Mesendoderm (in vitro differentiated cells): ENCODE data around the gene E2F7.
"Not testable (repeated sequence)": the region's sequence is repeated elsewhere in the genome, so short reads cannot be mapped to it uniquely, and the experiment has no call there.

Source experiments
- DNase-seq: peaks from one replicate; pipeline ENCODE4 v3.0.0; 2013
- H2AK5ac ChIP-seq: 2 replicates; pipeline ENCODE4 v1.6.1; 2013; ENCODE audit warnings: low read length, inconsistent platforms
- H2BK120ac ChIP-seq: 2 replicates; pipeline ENCODE4 v1.6.1; 2013; ENCODE audit warnings: low read depth, mild to moderate bottlenecking, low read length, moderate library complexity, mixed read lengths
- H2BK15ac ChIP-seq: replicated peaks from 2 replicates; pipeline ENCODE4 v1.6.1; 2013; ENCODE audit warnings: low read depth, mild to moderate bottlenecking, moderate library complexity
- H2BK5ac ChIP-seq: 2 replicates; pipeline ENCODE4 v1.6.1; 2013; ENCODE audit warnings: low read length, inconsistent platforms
- H3K18ac ChIP-seq: 2 replicates; pipeline ENCODE4 v1.6.1; 2013; ENCODE audit warnings: mild to moderate bottlenecking, low read length, mixed read lengths
- H3K23ac ChIP-seq: one replicate; pipeline ENCODE4 v1.6.1; 2013; ENCODE audit warnings: low read length
- H3K27ac ChIP-seq: 2 replicates; pipeline ENCODE4 v1.5.1; 2013; ENCODE audit warnings: low read depth, mild to moderate bottlenecking, inconsistent platforms, low read length, moderate library complexity
- H3K27me3 ChIP-seq: 2 replicates; pipeline ENCODE4 v1.6.1; 2013; ENCODE audit warnings: low read length, control low read depth, mild to moderate bottlenecking, inconsistent platforms; ENCODE audit not compliant: insufficient read depth, poor library complexity
- H3K36me3 ChIP-seq: 2 replicates; pipeline ENCODE4 v1.6.1; 2013; ENCODE audit warnings: low read length, inconsistent platforms; ENCODE audit not compliant: control insufficient read depth, insufficient read depth
- H3K4ac ChIP-seq: one replicate; pipeline ENCODE4 v1.6.1; 2013; ENCODE audit warnings: low read depth, mild to moderate bottlenecking, low read length, moderate library complexity
- H3K4me1 ChIP-seq: 2 replicates; pipeline ENCODE4 v1.6.1; 2013; ENCODE audit warnings: low read depth, low read length, inconsistent platforms; ENCODE audit not compliant: control insufficient read depth
- H3K4me2 ChIP-seq: 2 replicates; pipeline ENCODE4 v1.6.1; 2013; ENCODE audit warnings: low read length
- H3K4me3 ChIP-seq: 2 replicates; pipeline ENCODE4 v1.5.1; 2013; ENCODE audit warnings: mild to moderate bottlenecking, low read length
- H3K56ac ChIP-seq: one replicate; pipeline ENCODE4 v1.6.1; 2013; ENCODE audit warnings: low read length
- H3K79me1 ChIP-seq: 2 replicates; pipeline ENCODE4 v1.6.1; 2013; ENCODE audit warnings: low read length, inconsistent platforms
- H3K79me2 ChIP-seq: 2 replicates; pipeline ENCODE4 v1.6.1; 2013; ENCODE audit warnings: mild to moderate bottlenecking, low read length; ENCODE audit not compliant: control insufficient read depth, insufficient read depth
- H3K9ac ChIP-seq: 2 replicates; pipeline ENCODE4 v1.6.1; 2013; ENCODE audit warnings: low read length, inconsistent platforms
- H4K5ac ChIP-seq: one replicate; pipeline ENCODE4 v1.6.1; 2013; ENCODE audit warnings: low read length
- H4K8ac ChIP-seq: one replicate; pipeline ENCODE4 v1.6.1; 2013; ENCODE audit warnings: low read depth, mild to moderate bottlenecking, control low read depth, low read length, moderate library complexity
- WGBS: extraction: QIAGEN DNeasy Blood & Tissue Kit; methylation state at CpG from one replicate; pipeline ENCODE4 v1.1.7; 2013; ENCODE audit warnings: low lambda C conversion rate, missing lambda C conversion rate; ENCODE audit not compliant: insufficient coverage; ENCODE audit errors: extremely low coverage; 5-methylcytosine and 5-hydroxymethylcytosine counted together

E2F7 gene

DNA sequence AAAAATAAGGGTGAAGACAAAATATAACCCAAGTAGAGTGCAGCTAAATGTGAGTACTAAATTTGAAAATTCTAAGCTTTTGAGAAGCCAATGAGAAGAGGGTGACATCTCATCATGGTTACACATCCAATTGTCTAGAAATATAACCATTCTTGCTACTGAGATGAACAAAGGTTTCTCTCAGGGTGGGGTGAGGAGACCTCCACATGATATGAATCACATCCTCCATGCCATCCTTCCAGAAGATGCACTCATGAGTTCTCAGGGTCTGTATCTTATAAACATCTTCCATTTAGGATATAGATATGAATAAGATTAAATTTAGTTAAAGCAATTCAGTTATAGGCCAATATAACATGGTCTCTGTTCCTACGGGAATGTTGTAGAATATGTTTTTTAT lies 38.9 kb upstream of the E2F7 start:
- H3K27me3 ChIP-seq, result no peaks in the 10 kb centered on the region
- WGBS, result no CpG with 5 or more reads among the region's 1 CpG
- no peak overlapping the region for H4K8ac ChIP-seq
- H2BK120ac ChIP-seq, result no peak overlapping the region
- no peak overlapping the region for H3K4ac ChIP-seq
- H2BK15ac ChIP-seq, result no peak overlapping the region
- H3K36me3 ChIP-seq, result no peaks in the 10 kb centered on the region
- H3K9ac ChIP-seq, result no peak overlapping the region
- no peaks in the 10 kb centered on the region for H3K79me1 ChIP-seq
- H3K4me3 ChIP-seq, result no peak overlapping the region
- no peak overlapping the region for H3K27ac ChIP-seq
- no peak overlapping the region for H3K18ac ChIP-seq
- H3K4me1 ChIP-seq, result no peaks in the 10 kb centered on the region
- no peaks in the 10 kb centered on the region for H3K79me2 ChIP-seq
- no peak overlapping the region for H3K56ac ChIP-seq
- DNase-seq, result no peak
- H2AK5ac ChIP-seq, result no peak overlapping the region
- H2BK5ac ChIP-seq, result no peak overlapping the region
- no peak overlapping the region for H3K4me2 ChIP-seq
- H3K23ac ChIP-seq, result no peak overlapping the region
- no peak overlapping the region for H4K5ac ChIP-seq

DNA sequence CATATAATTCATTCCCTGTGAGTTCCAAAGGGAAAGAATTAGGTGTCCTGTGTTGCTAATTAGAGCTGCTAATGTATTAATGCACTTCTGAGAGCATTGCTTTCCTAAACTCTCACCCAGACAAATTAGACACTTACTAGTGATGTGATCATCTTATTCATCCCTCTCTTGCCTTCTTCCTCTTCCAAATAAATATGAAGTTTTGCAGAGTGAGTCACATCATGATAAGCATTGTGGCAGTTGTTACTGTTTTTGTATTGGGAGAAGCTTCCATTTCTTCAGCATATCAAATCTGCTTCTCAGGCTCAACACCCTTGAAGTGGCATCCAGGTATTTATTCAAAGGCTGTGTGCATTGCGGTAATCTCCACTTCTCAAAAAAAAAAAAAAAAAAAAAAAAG lies 37.3 kb upstream of the E2F7 start:
- Histone ChIP-seq H3K4me1 (no peaks in the 10 kb centered on the region), H3K79me2 (no peaks in the 10 kb centered on the region), H3K4ac (no peak overlapping the region), H3K36me3 (no peaks in the 10 kb centered on the region), H3K27ac (no peak overlapping the region), H4K8ac (no peak overlapping the region), H2AK5ac (no peak overlapping the region), H2BK15ac (no peak overlapping the region), H3K4me2 (no peak overlapping the region), H3K79me1 (no peaks in the 10 kb centered on the region), H3K56ac (no peak overlapping the region), H3K18ac (no peak overlapping the region), H4K5ac (no peak overlapping the region), H2BK120ac (no peak overlapping the region), H3K27me3 (no peaks in the 10 kb centered on the region), H3K4me3 (no peak overlapping the region), H3K9ac (no peak overlapping the region), H3K23ac (no peak overlapping the region), H2BK5ac (no peak overlapping the region)
- no CpG with 5 or more reads among the region's 1 CpG for WGBS
- no peak for DNase-seq

- WGBS, result no CpG with 5 or more reads among the region's 2 CpGs
- no peaks in the 10 kb centered on the region for H3K27me3 ChIP-seq
- no peaks in the 10 kb centered on the region for H3K79me2 ChIP-seq
- no peak overlapping the region for H4K8ac ChIP-seq
- H3K4me2 ChIP-seq, result no peak overlapping the region
- H2BK5ac ChIP-seq, result no peak overlapping the region
- H3K9ac ChIP-seq, result no peak overlapping the region
- H4K5ac ChIP-seq, result no peak overlapping the region
- H3K79me1 ChIP-seq, result no peaks in the 10 kb centered on the region
- H3K56ac ChIP-seq, result no peak overlapping the region
- no peak overlapping the region for H3K4ac ChIP-seq
- H2BK120ac ChIP-seq, result no peak overlapping the region
- no peaks in the 10 kb centered on the region for H3K36me3 ChIP-seq
- no peaks in the 10 kb centered on the region for H3K4me1 ChIP-seq
- H2AK5ac ChIP-seq, result no peak overlapping the region
- DNase-seq, result no peak
- H3K18ac ChIP-seq, result no peak overlapping the region
- no peak overlapping the region for H3K27ac ChIP-seq
- H3K23ac ChIP-seq, result no peak overlapping the region
- H2BK15ac ChIP-seq, result no peak overlapping the region
- no peak overlapping the region for H3K4me3 ChIP-seq
These were observed 36.8 kb upstream of the E2F7 start for GRCh38 chr12:77102123-77102522.

GRCh38 chr12:77099799-77100198 lies 34.4 kb upstream of the E2F7 start:
- no peak overlapping the region for H3K18ac ChIP-seq
- H2AK5ac ChIP-seq, result no peak overlapping the region
- no peak overlapping the region for H4K8ac ChIP-seq
- no peaks in the 10 kb centered on the region for H3K79me1 ChIP-seq
- no peaks in the 10 kb centered on the region for H3K79me2 ChIP-seq
- no peak overlapping the region for H2BK120ac ChIP-seq
- H4K5ac ChIP-seq, result no peak overlapping the region
- no peaks in the 10 kb centered on the region for H3K4me1 ChIP-seq
- no peaks in the 10 kb centered on the region for H3K36me3 ChIP-seq
- H2BK5ac ChIP-seq, result no peak overlapping the region
- H2BK15ac ChIP-seq, result no peak overlapping the region
- H3K4ac ChIP-seq, result no peak overlapping the region
- H3K56ac ChIP-seq, result no peak overlapping the region
- no CpG with 5 or more reads among the region's 2 CpGs for WGBS
- H3K23ac ChIP-seq, result no peak overlapping the region
- H3K9ac ChIP-seq, result no peak overlapping the region
- no peak overlapping the region for H3K4me3 ChIP-seq
- H3K27ac ChIP-seq, result no peak overlapping the region
- no peak for DNase-seq
- no peak overlapping the region for H3K4me2 ChIP-seq
- H3K27me3 ChIP-seq, result no peaks in the 10 kb centered on the region

DNA sequence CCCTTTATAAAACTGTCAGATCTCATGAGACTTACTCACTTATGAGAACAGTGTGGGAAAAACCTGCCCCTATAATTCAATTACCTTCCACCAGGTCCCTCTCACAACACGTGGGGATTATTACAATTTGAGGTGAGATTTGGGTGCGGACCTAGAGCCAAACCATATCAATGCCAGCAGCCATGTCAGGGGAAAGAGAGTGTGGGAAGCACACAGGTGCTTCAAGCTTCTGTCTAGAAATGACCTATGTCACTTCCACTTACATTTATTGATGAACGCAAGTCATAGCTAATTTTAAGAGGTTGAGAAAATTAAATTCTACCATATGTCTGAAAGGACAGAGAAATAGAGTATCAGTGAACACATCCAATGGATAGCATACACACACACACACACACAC lies 32.5 kb upstream of the E2F7 start:
- Histone ChIP-seq H3K27ac (no peak overlapping the region), H3K18ac (no peak overlapping the region), H4K5ac (no peak overlapping the region), H4K8ac (no peak overlapping the region), H3K4me3 (no peak overlapping the region), H2BK120ac (no peak overlapping the region), H3K27me3 (no peaks in the 10 kb centered on the region), H2AK5ac (no peak overlapping the region), H2BK15ac (no peak overlapping the region), H3K4ac (no peak overlapping the region), H3K4me1 (no peaks in the 10 kb centered on the region), H2BK5ac (no peak overlapping the region), H3K9ac (no peak overlapping the region), H3K79me1 (no peaks in the 10 kb centered on the region), H3K56ac (no peak overlapping the region), H3K79me2 (no peaks in the 10 kb centered on the region), H3K36me3 (no peaks in the 10 kb centered on the region), H3K23ac (no peak overlapping the region), H3K4me2 (no peak overlapping the region)
- no peak for DNase-seq
- no CpG with 5 or more reads among the region's 3 CpGs for WGBS

- not testable (repeated sequence) for H3K27me3 ChIP-seq, H3K9ac ChIP-seq, H3K79me2 ChIP-seq, DNase-seq, H3K56ac ChIP-seq, H3K18ac ChIP-seq, H2BK5ac ChIP-seq, H3K36me3 ChIP-seq, H2AK5ac ChIP-seq, H3K27ac ChIP-seq, H3K4ac ChIP-seq, H2BK15ac ChIP-seq, H4K5ac ChIP-seq, H3K23ac ChIP-seq, H2BK120ac ChIP-seq, H3K79me1 ChIP-seq, H3K4me3 ChIP-seq, H4K8ac ChIP-seq, H3K4me1 ChIP-seq, H3K4me2 ChIP-seq
- no CpG with 5 or more reads among the region's 3 CpGs for WGBS
These were observed 26.9 kb upstream of the E2F7 start for GRCh38 chr12:77092227-77092626.
